Right hindlimb (tissue), 1 donor: ENCODE data around the gene WDR7.

Source experiments
- DNase-seq: peaks from one replicate; pipeline ENCODE4 v3.0.0-alpha.2; 2018

WDR7 gene

GRCh38 chr18:57004366-57005121 is 353.4 kb downstream of the WDR7 start:
- no peak for DNase-seq

- no peak for DNase-seq
Measured at GRCh38 chr18:57008001-57008686, 357.0 kb downstream of the WDR7 start.

- no peak for DNase-seq
Measured at GRCh38 chr18:57009844-57010243, 358.7 kb downstream of the WDR7 start.

GRCh38 chr18:57014772-57015413 is 363.7 kb downstream of the WDR7 start:
- DNase-seq, result no peak

GRCh38 chr18:57015451-57015850 is 364.3 kb downstream of the WDR7 start:
- DNase-seq, result no peak

- DNase-seq, result no peak
Measured at GRCh38 chr18:57018845-57019244, 367.7 kb downstream of the WDR7 start.

GRCh38 chr18:57022716-57023115 is 371.6 kb downstream of the WDR7 start:
- DNase-seq, result no peak

- no peak for DNase-seq
Measured at GRCh38 chr18:57023275-57023882, 372.2 kb downstream of the WDR7 start.

GRCh38 chr18:57025540-57025939 is 374.4 kb downstream of the WDR7 start:
- DNase-seq, result no peak

GRCh38 chr18:57026316-57026715 is 375.2 kb downstream of the WDR7 start:
- no peak for DNase-seq

- no peak for DNase-seq
Measured at GRCh38 chr18:57027190-57027708, 376.1 kb downstream of the WDR7 start.

- DNase-seq, result no peak
Measured at GRCh38 chr18:57029761-57030160, 378.6 kb downstream of the WDR7 start.

- DNase-seq, result no peak
Measured at GRCh38 chr18:57030417-57030816, 379.3 kb downstream of the WDR7 start.

GRCh38 chr18:57035590-57035989 is 384.4 kb downstream of the WDR7 start:
- DNase-seq, result no peak

GRCh38 chr18:57038395-57038794 is 387.2 kb downstream of the WDR7 start:
- no peak for DNase-seq

- DNase-seq, result no peak
Measured at GRCh38 chr18:57040175-57040574, 389.0 kb downstream of the WDR7 start.

- DNase-seq, result no peak
Measured at GRCh38 chr18:57043241-57043640, 392.1 kb downstream of the WDR7 start.

GRCh38 chr18:57048351-57048750 is 397.2 kb downstream of the WDR7 start:
- no peak for DNase-seq

- no peak for DNase-seq
Measured at GRCh38 chr18:57048859-57049258, 397.7 kb downstream of the WDR7 start.

- DNase-seq, result no peak
Measured at GRCh38 chr18:57050310-57050949, 399.3 kb downstream of the WDR7 start.

GRCh38 chr18:57051021-57051656 is 400.0 kb downstream of the WDR7 start:
- no peak for DNase-seq

- DNase-seq, result no peak
Measured at GRCh38 chr18:57051657-57052044, 400.5 kb downstream of the WDR7 start.
